Left renal pelvis (tissue), 4 donors: Measurements from ENCODE around the gene PITPNM3. TPM values are rescaled to one million over a fixed set of nuclear protein-coding genes. Genes with fewer than 3 reads are reported as not detected.
A peak's percentile ranks its signal among the peaks of the same experiment; 100 is the strongest.
"Not testable (repeated sequence)": the region's sequence is repeated elsewhere in the genome, so short reads cannot be mapped to it uniquely, and the experiment has no call there.

Experiments used
- DNase-seq, 4 donors: peaks; one replicate each; pipeline ENCODE4 v3.0.0-alpha.2; 2013; ENCODE audit warnings: low read depth in 4 of 4, low spot score in 3 of 4
- polyA plus RNA-seq, 4 donors: library from polyadenylated mRNA; unstranded; fragments of 120-200 nt; gene quantifications; one replicate each; pipeline ENCODE4 v1.2.1, GENCODE V29; 2013; ENCODE audit not compliant: insufficient read length in 4 of 4

Gene PITPNM3
- polyA plus RNA-seq, 4 donors, result 7.6 to 16.5 (median 9.4) TPM

DNA sequence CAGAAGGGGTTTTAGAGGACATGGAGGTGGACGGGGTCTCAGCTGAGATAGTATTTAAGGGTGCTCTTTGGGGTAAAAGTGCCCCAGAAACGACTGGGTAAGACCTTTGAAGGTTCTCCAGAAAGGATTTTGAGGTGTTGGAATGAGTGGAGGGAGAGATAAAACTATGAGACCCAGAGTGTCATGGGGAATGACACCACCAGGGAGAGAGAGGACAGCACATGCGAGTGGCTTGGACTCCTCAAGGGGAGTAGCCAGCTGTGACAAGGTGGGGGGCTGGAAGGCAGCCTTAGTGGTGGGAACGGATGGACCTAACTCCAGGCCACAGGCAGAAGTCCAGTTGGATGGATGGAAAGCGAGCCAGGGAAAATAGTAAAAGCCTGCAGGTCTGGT, 19.2 kb upstream of the PITPNM3 start:
- no peak for DNase-seq

DNA sequence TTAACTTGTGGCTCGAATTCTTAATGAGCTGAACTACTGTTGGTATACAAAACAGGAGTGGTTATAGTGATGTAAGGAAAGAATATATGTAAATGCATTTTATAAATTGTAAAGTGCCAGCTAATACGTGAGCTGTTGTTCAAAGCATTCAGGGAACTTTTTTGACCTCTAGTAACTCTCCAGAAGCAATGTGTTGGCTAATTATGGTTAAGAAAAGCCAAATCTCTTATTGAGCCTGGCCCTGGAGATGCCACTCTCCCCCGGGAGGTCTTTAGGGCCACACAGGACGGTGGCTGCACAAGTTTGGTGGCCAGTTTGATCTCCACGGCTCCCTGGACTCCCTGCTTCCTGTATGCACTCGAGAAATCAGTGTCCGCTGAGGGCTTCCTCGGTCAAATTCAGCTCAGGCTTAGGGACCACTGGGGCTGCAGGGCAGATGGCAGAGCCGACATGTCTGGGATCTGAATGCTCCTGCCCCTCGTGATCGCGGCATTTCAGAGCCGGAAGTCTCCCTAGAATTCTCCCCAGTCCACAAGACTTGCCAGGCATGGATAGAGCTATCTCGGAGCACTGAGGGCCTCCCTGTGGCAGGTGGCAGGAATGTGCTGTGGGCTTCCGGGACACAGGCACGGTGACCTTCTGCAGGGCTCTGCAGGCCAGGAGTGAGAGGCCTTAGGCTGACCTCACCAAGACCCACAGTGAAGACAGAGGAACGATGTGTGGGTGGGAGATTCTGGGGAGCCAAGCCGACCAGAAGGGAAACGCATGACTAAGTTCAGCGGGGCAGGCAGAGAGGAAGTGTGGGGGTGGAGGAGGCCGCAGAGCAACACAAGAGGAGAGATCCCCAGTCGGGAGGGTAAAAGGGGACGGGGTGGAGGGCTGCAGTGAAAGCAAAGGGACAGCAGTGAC, 18.6 kb upstream of the PITPNM3 start:
- DNase-seq, result no peak

DNA sequence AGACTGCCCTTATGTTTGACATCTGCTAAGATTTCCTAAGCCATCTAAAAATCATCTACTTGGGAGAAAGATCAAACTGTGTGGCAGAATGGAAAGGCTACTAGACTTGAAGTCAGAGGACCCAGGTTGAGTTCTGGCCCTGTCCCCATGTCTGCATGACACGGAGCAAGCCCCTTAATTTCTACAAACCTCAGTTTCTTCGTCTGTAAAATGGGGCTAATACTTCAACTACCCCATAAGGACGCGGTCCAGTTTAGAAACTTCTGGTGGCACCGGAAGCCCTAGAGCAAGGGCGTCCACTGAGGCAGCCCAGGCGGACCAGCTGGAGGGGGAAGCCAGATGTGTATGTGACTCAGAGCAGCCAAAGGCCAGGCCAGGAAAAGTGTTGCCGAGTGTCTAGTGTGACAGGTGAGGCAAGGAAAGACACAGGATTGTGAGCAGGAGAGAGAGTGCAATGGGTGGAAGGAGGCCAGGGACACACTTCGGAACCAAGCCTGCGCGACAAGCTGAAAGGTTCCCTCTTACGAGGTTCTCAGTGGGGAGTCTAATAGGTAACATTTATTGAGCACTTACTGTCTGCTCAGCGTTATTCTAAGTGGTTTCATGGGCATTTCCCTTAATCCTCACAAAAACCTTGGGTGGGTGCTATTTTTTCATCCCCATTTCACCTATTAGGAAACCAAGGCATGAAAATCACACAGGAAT, 17.8 kb upstream of the PITPNM3 start:
- DNase-seq, result no peak

DNA sequence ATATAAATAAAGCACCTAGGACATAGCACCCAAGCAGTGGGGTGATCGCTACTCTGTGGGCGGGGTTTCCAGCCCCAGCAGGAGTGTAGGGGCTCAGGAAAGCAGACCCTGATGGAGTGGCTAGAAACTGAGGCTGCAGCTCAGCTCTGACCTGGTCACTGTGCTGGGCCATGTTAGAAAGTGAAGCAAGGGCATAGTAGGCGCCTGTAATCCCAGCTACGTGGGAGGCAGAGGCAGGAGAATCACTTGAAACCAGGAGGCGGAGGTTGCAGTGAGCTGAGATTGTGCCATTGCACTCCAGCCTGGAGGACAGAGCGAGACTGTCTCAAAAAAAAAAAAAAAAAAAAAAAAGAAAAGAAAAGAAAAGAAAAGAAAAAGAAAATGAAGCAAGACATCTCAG, 17.1 kb upstream of the PITPNM3 start:
- DNase-seq, result not testable (repeated sequence)

DNA sequence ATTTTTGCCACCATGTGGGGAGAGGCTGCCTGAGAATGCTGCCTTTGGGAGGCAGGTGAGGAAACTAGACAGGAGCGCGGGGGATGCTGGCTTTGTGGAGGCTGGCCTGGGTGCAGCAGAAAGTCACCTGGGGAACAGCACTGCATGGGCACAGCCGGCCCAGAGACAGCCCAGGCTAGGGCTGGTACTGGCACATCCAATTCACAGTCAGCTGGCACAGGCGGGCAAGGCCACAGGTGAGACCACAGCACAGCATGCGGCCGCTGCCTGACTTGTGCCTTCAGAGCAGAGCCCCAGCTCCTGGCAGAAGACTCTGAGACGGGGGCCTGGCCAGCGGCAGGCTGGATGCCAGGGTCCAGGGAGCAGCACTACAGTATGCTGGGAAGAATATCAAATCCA, 16.6 kb upstream of the PITPNM3 start:
- no peak for DNase-seq

DNA sequence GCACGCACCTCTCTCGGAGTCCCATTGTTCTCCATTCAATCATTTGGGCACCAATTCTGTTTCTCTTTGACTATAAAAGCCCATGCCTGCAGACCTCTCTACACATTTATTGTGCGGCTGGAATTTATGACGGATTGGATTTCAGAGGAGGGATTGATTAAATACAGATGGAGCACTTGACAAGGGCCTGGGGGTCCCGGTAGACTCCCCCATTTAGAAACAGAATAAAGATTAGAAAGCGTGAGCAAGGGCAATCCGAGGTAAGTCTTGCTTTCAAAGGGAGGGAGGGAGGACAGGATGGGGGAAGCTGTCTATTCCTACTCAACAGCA, 15.1 kb upstream of the PITPNM3 start:
- no peak for DNase-seq

DNA sequence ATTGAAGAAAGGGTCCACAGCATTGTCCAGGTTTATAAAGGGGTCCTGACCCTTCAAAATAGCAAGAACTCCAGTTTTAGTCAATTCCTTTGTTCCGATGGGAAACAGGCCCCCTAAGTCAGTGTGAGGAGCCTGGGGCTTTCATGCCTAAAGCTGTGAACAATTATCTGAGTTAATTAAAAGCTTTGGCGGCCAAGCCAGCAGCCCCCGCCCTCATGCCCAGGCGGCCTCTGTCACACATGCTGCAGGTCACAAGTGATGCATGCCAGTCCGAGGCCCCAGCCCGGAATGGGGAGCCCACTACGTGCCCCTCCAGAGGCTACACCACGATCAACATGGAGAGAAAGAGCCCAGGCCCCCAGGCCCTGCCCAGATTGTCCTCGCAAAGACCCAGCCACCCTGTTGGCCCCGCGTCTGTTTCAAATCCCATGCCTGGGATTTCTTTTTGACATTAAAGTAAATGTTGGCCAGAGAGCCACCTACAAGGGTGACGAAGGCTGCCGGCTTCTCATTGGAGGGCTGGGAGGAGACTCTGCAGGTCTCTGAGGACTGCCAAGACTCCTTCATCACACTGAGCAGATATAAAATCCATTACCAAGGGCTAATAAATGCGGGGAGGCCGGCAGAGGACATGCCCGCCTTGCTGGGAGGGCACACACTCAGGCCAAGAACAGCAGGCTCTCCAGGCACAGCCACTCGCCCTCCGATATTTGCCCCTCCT, 14.5 kb upstream of the PITPNM3 start:
- DNase-seq, result no peak

DNA sequence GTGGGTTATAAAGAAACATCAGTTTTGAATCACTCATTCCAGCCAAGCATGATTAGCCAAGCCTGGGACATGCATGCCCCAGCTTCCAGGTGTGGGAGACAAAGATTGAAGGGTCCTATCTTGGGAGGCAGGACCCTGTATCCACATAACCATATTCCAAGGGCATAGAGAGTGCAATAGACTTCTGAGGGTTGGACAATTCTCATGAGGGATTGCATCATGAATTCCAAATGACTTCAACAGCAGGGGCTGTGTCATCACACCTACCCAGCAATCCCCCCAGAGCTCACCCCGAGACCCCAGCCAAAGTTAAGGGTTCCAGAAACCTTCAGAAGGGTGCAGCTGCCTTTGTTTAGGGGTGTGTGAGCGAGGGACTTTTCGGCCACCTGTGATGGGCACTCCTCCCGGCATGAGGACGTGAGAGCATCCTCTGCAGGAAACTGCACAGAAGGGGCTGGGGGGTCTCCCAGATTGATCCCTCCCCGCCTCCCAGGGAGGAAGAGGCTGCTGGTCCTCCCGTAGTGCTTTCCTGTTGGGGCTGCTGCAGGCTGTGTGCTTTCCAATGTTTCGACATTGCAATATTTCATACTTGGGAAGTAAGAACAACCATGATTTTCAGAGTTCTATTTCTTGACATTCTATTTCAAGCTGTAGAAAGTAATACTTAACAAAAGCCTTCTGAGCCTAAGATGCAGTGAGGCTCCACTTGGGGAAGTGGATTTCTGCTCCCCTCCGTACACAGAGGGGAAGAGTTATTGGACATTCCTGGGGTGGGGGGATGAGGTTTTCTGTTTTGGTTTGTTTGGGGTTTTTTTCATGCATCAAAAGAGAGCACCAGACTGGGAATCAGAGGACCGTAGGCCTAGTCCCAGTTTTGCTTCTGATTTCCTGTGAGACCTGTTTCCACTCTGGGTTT, 13.3 kb upstream of the PITPNM3 start:
- DNase-seq, result no peak

DNA sequence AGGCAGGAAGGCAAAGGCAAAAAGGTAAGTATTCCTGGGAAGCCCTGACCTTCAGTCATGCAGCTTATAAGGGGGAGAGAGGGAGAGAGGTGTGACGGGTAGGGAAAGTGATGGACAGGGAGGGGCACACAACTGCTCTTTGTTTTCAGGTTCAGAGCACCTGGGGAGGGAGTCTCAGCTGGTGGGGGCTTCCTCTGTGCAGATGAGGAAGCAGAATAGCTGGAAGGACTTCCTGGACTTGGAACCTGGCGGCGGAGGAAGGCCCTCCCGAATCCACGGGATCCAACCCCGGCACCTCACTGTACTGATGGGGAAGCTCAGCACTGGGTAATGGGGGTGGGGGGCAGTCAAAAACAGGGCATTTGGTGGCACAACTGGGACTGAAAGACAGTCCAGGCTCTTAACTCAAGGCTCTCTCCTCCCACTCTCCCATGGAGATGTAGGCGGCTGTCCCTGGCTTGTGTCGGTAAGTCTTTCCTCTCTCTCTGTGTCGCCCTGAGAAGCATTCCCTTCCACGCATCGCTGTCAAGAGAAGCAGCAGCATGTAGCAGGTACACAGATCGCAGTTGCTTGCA, 11.9 kb upstream of the PITPNM3 start:
- DNase-seq, result no peak

DNA sequence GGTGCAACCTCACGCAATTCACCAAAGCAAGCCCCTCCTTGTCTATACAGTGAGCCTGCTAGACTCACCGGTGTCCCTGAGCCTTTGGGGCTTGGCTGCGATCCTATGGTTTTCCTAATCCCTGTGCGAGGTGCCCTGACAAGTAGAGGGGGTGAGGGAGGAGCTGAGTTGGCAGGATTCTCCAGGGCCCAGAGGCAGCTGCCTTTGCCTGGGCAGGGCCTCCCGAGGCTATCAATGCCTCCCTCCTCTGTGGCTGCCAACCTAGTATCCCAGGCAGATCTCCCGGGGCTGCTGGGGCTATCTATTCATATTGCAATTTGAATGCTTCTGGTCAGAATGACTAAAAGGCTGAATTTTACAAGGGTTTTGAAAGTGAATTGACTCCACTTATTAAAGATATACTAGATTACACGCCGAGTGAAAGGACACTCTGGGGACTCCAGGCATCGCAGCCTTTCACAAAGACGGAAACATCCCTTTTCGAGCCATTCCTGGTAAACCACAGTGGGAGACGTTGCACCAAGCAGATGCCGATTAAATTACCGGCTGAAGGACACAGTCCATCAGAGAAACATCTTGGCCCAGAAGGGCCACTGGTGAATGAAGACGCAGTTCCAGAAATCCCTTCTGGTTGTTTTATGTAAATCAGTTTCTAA, 11.3 kb upstream of the PITPNM3 start:
- no peak for DNase-seq

DNA sequence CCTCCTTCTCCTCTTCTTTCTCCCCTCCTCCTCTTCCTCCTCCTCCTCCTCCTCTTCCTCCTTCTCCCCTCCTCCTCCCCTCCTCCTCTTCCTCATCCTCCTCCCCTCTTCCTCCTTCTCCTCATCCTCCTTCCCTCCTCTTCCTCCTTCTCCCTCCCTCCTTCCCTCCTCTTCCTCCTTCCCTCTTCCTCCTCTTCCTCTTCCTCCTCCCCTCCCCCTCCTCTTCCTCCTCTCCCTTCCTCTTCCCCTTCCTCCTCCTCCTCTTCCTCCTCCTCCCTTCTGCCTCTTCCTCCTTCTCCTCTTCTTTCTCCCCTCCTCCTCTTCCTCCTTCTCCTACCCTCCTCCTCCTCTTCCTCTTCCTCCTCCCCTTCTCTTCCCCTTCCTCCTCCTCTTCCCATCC, 5.1 kb upstream of the PITPNM3 start:
- no peak for DNase-seq

DNA sequence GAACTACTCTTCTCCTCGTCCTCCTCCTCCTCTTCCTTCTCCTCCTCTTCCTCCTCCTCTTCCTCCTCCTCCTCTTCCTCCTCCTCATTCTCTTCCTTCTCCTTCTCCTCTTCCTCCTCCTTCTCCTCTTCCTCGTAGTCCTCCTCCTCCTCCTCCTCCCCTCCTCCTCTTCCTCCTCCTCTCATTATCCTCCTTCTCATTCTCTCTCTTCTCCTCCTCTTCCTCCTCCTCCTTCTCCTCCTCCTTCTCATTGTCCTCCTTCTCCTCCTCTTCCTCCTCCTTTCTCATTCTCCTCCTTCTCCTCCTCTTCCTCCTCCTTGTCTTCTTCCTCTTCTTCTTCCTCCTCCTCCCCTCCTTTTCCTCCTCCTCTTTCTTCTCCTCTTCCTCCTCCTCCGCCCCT, 4.1 kb upstream of the PITPNM3 start:
- DNase-seq, result no peak

DNA sequence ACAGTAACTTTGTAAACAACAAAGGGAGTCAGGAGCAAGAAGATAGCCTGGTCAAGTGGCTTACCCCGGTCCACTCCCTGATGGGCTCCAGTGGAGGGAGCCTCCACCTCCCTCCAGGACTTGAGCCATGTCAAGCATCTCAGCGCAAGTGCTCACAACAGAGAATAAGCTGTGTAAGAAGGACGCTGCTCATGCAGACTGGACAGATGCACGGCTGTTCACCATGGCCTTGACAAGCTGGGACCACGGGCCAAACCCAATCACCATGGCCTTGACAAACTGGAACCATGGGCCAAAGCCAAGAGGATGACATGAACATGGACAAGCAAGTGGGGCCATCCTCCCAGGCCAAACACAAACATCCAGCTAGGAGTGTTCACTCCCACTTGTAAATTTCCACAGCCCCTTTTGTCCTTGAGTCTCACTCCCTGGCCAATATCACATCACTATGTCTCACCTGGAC, 3.4 kb upstream of the PITPNM3 start:
- no peak for DNase-seq

DNA sequence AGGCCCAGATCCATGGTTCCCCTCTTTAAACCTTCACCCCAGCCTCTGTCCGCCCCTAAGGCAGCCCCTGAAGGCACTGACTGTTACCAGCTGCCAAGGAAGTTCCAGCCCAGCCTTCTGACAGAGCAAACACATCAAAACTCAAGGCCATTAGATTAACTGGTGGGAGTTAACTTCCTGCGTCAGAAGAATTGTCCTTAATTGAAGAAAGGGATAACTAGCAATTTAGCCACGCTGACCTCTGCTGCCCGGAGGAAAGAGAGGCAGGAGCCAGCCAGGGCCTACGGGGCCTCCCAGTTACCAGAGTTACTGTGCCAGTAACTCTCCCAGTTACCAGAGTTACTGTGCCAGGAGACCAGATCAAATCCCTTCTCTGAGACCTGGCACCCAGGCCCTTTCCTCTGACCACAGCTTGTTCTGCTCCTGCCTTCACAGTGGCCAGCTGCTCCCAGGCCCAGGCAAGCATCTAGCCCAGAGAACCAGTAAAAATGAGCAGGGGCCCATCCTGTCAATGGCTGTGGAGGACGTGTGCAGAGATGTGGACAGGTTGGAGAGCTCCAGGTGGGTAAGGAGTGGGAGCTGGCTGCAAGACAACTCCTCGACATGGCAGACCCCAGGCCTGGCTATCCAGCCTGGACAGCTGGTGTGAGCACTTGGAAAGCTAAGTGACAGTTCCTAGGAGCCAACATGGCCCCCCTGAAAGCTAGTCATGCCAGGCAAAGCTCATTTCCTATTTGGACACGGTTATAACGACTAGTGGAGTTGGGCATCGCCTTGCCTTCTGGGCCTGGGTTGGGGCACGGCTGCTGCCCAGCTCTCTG, 2.8 kb upstream of the PITPNM3 start:
- peak in 3 of 4 donors; percentile 60 to 75 (median 65) for DNase-seq

DNA sequence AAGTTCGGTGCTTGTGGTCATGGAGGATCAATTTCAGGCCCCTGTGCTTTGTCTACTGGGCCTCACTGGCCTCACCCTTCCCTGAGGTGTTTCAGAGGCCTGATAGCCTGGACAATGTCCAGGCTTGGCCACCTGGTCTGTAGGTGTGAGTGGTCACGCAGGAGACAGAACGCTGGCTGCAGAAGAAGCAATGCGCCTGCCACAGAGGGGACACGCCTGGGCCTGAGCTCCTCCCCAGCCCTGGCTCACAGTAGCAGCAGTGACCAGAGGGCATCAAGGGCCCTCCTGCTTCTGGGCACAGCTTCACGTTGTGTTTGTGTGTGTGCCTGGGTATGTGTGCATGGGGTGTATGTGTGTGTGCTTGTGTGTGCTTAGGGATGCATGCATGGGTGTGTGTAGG, 1.9 kb upstream of the PITPNM3 start:
- no peak for DNase-seq

DNA sequence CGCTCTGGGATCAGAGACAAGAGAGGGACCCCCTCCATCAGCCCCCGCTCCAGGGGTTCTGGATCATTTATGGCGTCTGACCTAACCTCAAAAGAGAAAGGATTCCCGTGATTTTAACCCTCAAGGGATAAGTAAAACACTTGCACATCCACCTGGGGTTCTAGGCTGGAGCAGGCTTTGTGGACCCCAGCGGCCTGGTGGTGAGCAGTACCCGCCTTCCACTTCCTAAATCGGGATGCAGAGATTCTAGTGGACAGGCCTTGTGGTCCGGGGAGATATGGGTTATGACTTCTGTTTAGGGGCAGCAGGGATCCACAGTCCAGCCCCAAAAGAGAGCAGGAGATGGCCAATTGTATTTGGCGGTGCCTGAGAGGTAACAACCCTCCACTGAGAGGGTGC, 684 bp upstream of the PITPNM3 start:
- no peak for DNase-seq

DNA sequence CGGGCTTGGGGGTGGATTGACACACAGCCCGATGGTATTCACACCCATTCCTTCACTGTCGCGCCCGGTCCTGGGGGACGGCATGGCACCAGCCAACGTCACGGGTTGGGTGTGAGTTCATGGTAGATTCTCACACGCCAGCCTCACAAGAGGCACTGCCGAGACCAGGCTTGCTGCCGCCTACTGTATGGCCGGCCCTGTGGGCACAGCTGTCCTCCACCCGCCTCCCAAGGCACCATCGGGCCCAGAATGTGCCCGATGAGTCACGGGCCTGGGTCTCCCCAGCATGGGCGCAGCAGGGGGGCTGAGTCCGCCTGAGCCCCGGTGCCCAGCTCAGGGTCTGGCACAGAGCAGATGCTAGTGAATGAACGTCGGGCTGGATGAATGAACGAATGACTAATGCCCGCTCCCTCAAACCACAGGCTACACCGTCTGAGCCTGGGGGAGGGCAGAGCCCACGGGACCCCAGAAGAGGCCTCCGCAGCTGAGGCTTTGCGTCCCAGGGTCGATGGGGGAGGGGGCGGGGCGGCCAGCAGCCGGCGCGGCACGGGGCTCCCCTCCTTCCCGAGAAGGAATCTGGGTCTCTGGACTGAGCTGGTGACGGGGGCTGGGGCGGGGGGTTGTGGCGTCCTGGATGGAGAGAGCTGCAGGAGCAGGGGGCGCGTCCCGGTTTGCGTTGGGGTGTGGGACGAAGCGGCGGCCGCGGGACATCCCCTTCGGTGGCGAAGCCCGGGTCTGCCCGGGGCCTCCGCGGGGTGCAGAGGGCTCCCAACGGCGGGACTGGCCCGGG, 829 bp downstream of the PITPNM3 start:
- no peak for DNase-seq

DNA sequence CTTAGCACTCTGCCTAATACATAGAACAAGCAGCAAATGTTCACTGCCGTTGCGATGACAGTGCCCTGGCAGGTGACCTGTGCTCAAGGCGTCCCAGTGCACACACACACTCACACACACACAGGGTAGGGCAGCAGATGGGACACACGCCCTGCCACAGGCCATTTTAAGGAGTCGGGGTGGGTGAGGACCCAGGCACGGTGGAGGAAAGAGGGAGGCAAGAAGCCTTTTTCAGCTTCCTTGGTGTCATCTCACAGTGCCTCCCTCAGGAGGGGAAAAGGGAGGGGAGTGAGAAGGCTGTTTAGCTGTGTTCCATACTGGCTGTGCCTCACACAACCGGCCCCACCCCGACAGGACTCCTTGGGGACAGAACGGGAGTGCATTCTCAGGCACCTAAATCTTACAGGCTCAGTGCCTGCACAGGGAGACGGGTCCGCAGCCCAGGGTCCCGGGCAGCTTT, 1.5 kb downstream of the PITPNM3 start:
- no peak for DNase-seq
